ENCODE data around the gene TASP1. TPM values are rescaled to one million over a fixed set of nuclear protein-coding genes. Genes with fewer than 3 reads are reported as not detected.
"Not testable (repeated sequence)": the region's sequence is repeated elsewhere in the genome, so short reads cannot be mapped to it uniquely, and the experiment has no call there.

Gene TASP1
- total RNA-seq, 1 experiment from 2014 or later: 6.3 TPM

DNA sequence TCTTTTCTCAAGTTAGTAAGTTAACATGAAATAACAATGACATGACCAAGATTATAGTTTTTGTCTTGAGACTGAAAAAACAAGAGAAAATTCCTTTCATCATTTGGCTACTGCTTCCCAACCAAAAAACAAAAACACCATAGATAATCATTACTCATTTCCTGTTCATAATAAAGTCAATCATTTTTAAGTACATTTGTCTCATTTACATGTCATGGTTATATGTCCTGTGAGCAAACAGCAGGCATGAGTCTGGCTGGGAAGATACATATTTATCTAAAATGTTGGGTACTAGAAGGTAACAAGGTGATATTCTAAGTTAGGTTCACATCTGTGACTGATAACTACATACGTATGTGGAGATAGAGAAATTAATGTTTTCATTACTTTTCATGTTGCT, 237.1 kb downstream of the TASP1 start:
- no peak for DNase-seq (ENCODE audit: low read depth)

DNA sequence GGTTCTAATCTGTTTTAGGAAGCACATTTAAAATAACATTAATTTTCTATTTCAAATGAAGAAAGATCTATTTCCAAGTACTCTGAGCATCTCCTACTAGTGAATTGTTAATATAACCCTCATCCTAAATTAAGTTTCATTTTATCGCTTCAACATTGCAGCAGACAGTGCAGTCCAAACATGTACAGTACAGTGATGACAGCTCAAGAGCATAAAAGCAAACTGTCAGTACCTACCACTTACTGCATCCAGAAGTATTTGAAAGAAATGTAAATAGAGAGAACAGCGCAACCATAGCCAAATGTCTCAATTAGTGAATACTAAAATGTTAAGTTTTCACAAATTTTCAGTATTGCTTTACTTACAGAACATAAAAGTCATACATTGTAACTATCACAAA, 238.3 kb downstream of the TASP1 start:
- DNase-seq (ENCODE audit: low read depth): no peak

DNA sequence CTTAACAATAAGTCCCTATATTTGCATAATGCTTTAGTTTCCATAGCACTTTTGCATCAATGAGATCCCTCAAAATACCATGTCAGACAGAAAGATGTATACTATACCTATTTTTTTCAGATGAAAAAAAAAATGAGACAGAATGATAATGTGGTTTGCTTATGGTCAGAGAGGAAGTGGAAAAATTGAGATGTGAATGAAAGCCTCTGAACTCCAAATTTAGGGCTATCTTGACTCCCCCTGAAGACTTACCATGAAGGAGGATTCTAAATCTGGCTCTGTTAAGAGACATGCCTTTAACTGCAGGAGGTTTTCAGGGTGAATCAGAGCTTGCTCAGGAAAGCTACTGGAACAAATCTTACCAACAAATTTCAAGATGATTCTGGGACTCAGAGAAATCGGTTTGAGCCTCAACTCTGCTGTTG, 241.4 kb downstream of the TASP1 start:
- DNase-seq (ENCODE audit: low read depth): no peak

DNA sequence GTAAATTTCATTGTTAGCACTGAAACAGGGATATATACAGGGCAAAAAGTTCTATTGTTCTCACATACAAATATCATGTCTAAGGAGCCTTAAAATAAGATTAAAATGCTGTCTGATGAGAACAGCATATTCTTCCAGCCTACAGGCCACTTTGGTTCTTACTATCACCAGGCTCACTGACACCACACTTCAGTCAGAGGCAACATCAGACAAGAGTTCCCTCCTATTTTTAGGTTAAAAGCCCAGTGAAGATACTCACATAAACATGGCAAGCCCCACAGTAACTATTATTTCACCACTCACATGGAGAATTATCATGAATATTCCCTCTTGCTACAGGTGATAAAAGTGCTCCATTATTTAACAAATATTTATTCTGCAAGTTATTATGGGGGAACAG, 241.9 kb downstream of the TASP1 start:
- no peak for DNase-seq (ENCODE audit: low read depth)

DNA sequence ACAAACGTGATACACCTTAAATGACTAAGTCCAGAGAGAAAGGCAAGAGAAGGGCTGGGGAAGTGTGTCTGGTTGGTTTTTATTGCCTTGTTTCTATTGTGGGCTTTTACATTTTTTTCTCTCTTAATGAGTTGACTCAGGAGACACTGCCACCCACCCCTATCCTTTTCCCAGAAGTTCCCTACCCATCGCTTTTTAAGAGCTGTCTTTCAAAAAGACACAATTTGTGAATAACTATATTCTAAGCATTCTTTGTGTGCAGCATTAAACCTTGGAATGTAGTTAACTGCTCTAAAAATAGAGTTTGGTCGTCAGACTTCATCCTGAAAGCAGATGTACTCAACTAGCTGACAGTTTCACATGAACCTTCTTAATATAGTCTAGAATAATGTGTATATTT, 242.7 kb downstream of the TASP1 start:
- DNase-seq (ENCODE audit: low read depth): no peak

DNA sequence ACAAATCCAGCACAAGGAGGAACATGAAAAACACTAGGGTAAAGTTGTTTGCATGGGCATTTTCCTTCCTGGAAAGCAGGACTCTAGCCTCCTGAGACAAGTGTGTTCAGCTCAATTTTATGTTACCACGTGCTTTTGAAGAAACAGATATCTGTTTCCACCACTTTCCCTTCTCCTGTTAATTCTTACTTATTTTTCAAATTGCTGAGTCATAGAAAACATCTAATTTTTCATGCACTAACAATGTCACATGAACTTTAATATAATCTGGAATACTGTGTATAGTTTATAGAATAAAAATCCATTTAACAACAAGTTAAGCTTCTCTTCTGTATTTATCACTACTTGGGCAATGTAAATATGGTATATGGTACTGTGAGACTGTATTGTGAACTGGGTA, 243.5 kb downstream of the TASP1 start:
- DNase-seq (ENCODE audit: low read depth): no peak

DNA sequence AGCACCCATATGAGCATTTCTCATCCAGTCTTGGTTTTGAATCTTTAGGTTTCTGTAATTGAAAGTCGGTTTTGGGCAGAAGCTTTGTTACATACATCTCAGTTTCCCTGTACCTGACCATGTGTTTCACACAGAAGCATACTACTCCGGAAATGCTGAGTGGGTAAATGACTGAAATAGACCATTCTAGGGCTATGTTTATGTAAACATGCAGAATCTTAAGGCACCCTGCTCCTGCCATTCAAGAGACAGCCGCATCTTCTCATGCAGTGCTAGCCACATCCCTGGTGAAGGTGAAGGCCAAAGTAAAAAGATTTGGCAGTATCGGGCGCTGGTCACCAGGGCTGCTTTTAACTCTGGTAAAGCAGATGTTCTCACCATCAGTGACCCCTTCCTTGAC, 246.3 kb downstream of the TASP1 start:
- no peak for DNase-seq (ENCODE audit: low read depth)

DNA sequence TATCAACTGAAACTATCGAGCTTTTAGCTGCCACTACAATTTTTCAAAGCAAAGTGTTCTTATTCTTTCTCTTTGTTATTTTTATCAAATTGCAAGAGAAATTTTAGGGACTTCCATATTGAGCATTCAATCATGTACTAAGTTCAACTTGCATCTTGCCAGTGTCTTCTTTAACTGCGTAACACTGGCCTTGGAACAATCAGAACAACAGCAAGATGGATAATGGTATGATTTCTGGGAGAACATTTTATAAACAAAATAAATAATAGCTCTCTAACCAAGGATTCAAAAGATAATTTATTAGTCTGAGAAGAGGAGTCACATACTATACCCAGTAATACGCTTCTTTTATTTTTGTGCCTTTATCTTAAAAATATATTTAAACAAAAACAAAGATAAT, 249.6 kb downstream of the TASP1 start:
- no peak for DNase-seq (ENCODE audit: low read depth)

DNA sequence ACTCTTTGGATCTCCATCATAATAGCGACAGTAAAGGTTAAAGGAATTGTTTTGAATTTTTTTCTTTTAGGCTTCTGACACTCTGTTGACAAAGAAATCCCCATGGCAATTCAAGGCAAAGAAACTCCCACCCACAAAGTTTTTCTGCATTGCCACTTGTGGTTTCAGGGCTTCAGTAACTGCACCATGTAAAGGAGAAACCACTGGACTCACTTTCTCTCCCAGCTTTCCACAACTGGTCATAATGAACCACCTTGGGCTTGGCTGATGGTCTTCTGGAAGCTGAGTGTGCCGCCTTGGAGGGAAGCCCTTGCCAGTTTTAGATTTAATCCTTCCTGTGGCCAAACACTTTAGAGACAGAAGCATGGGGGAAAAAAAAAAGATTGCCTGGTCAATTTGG, 254.6 kb downstream of the TASP1 start:
- no peak for DNase-seq (ENCODE audit: low read depth)

DNA sequence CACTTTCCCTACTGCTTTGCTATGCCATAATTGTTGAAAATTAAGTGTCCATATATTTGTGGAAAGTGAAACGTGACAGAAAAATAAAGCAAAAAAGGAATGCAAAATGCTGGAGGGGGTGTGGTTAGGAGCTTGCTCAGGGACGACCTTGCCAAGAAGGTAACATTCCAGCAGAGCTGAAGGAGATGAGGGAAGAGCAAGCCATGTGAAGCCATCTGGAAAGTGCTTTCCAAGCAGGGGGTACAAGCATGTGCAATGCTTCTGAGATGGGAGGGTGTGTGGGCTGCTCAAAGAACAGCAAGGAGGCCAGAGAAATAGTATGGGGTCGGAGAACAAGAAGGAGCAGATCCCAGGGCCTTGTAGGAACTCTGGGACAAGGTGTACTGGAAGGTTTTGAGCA, 255.9 kb downstream of the TASP1 start:
- no peak for DNase-seq (ENCODE audit: low read depth)

DNA sequence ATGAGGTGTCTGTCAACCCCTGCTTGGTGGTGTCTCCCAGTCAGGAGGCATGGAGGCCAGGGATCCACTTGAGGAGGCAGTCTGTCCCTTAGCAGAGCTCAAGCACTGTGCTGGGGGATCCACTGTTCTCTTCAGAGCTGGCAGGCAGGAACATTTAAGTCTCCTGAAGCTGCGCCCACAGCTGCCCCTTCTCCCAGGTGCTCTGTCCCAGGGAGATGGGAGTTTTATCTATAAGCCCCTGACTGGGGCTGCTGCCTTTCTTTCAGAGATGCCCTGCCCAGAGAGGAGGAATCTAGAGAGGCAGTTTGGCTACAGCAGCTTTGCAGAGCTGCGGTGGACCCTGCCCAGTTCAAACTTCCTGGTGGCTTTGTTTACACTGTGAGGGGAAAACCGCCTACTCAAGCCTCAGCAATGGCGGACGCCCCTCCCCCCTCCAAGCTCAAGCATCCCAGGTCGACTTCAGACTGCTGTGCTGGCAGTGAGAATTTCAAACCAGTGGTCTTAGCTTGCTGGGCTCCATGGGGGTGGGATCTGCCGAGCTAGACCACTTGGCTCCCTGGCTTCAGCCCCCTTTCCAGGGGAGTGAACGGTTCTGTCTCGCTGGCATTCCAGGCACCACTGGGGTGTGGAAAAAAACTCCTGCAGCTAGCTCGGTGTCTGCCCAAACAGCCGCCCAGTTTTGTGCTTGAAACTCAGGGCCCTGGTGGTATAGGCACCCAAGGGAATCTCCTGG, 258.1 kb downstream of the TASP1 start:
- not testable (repeated sequence) for DNase-seq (ENCODE audit: low read depth)

DNA sequence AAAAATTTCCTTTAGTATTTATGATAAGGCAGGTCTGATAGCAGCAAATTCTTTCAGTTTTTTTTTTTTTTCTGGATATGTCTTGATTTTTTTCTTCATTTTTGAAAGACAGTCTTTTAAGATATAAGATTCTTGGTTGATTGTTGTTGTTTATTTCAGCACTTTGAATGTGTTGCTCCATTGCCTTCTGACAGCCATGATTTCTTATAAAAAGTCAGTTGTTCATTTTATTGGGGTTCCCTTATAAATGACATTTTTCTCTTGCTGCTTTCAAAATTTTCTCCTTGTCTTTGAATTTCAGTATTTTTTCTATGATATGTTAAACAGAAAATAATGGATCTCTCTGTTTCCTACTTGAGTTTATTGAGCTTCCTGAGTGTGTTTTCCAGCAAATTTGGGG, 265.3 kb downstream of the TASP1 start:
- no peak for DNase-seq (ENCODE audit: low read depth)

DNA sequence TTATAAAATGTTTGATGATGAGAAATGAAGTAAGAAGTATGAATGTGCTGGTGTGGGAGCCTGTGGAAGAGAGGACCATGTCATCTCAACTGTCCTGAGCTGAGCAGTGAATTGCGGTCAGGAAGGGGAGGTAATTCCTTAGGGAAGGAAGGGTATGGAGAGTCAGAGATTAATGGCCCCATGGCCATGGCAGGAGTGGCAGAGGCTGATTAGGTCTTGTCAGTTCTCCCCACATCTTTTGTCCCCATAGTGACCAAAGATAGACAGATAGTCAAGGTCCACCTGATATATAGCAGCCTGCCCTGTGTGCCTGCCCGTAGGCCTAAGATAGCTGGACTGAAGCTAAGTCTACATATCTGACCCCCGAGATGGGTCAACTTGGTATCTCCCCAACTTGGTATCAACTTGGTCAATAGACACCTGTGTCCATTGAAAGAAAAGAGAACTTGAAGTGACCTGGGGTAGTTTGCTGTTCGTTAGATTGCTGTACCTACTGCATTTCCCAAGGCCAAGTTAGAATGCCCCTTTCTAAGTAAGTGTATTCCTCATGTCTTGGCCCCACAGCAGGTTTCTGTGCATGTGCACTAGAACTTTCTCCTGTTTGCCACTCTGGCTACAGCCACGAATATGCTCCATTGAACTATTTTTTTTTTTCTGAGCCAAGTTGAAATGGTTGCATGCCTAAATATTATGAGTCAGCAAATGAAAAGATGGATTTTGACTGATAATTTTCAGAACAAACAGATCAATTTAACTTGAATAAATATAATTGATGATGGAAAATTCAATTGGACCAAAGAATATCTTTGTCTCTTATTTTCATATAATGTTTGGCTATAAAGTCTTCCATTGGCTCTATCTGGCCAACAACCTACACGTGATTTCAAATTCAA, 274.2 kb downstream of the TASP1 start:
- no peak for DNase-seq (ENCODE audit: low read depth)

DNA sequence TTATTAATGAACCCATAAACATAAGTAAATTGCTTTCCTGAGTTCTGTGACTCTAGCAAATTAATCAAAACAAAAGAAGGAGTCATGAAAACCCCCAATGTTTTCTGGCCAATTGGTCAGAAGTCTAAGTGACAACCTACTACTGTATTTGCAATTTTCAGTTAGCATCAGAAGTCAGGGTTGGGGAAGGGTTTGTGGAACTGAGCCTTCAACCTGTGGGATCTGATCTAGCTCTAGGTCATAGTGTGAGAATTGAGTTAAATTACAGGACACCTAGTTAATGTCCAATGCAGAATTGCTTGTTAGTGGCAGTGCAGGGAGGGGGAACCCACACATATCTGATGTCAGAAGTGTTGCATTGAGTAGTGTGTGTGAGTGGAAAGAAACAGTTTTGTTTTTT, 275.3 kb downstream of the TASP1 start:
- no peak for DNase-seq (ENCODE audit: low read depth)

DNA sequence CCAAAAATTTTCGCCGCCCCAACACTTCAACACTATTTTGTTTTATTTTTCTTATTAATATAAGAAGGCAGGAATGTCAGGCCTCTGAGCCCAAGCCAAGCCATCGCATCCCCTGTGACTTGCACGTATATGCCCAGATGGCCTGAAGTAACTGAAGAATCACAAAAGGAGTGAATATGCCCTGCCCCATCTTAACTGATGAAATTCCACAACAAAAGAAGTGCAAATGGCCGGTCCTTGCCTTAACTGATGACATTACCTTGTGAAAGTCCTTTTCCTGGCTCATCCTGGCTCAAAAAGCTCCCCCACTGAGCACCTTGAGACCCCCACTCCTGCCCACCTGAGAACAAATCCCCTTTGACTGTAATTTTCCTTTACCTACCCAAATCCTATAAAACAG, 276.6 kb downstream of the TASP1 start:
- not testable (repeated sequence) for DNase-seq (ENCODE audit: low read depth)

DNA sequence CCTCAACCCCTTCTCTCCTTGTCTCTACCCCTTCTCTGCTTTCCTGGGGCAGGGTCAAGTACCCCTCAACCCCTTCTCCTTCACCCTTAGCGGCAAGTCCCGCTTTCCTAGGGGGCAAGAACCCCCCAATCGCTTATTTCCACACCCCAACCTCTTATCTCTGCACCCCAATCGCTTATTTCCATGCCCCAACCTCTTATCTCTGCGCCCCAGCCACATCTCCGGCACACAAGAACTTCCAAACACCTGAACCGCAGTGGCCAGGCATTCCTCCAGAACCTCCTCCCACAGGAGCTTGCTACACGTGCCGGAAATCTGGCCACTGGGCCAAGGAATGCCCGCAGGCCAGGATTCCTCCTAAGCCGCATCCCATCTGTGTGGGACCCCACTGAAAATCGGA, 279.8 kb downstream of the TASP1 start:
- not testable (repeated sequence) for DNase-seq (ENCODE audit: low read depth)

DNA sequence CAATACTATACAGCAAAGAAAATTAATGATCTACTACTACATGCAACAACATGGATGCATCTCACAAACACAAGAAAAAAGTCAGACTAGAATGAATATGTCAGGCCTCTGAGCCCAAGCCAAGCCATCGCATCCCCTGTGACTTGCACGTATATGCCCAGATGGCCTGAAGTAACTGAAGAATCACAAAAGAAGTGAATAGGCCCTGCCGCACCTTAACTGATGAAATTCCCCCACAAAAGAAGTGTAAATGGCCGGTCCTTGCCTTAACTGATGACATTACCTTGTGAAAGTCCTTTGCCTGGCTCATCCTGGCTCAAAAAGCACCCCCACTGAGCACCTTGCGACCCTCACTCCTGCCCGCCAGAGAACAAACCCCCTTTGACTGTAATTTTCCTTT, 280.9 kb downstream of the TASP1 start:
- DNase-seq (ENCODE audit: low read depth): not testable (repeated sequence)

DNA sequence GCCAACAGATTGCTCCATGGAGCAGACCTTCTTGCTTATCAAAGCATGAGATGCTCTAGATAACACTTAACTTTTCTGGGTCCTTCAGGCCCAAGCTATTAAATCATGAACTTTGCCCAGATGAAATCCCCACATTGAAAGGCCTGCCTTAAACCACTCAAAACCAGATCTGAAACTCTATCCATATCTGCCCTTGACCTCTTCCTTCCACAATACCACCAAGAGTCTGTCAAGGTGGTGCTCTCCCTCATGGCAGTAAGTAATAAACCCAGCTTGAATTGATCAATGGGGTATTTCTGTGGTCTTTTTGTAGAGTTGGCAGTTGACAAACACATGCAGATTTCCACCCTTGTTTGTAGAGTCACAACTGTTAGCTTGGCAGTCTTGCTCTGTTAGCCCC, 282.1 kb downstream of the TASP1 start:
- DNase-seq (ENCODE audit: low read depth): no peak

DNA sequence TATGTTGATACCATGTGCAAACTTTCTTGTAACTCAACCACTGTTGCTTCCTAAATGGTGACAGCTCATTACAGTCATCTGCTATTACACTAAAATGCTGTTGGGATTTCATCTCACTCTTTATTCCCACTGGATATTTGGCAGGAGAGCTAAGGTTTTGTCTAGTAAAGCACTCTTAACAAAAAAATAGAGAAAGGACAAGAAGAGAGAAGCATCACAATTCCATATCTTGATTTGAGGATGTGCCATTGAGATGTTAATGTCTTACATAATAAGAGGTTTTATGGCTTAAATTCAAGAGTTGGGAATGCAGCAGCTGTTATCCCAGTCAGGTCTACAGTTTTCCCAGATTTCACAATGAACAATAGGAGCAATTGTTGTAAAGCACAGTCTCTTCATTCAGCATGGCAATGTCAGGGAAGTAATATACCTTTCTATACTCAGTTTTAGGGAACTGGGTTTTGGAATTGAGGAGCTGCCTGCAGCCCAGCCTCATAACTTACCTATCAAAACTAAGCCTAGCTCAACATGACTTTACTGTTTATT, 282.7 kb downstream of the TASP1 start:
- DNase-seq (ENCODE audit: low read depth): no peak

DNA sequence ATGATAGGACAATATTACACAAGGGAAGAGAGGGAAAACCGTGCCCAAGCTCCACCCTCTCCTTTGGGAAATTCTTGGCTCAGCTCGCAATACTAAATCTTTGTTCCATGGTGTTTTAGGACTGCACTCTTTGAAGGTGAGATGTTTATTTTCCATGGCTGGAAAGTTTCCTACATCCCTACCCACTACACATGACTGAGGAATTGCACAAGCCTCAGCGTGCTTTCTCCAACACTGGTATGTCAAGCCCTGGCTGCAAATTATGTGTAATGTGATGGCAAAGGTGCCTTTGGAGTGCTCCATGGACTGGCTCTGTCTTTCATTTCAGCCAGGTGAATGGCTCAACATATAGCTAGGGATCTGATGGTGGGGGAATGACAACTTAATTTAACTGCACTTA, 283.3 kb downstream of the TASP1 start:
- DNase-seq (ENCODE audit: low read depth): no peak

DNA sequence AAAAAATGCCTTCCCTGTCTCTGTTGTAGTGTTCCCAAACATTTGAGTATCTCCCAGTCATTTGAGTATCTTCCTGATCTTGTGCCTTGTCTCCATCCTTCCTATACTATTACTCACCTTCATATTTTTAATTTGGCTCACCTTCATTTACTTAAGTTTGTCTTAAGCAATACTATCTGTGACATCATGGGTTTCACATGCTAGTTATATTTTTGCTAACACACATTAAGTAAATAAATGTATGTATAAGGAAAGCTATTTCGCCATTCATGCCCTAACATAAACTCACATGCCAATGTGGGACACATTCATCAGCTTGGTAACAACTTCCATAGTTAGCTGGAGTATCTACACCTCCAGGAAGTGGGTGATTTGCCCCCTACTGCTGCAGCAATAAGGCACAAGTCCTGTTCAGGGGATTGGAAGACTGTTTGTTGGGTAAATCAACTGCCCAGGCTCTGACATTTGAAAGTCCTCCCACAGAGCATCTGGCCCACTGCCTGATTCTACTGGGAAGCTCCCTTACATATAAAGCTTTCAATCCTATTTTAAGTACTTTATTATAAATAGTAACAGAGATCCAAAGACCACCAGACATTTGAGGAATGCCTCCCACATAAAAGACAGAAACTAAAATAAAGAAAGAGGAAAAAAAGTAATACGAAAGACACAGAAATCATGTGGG, 285.3 kb downstream of the TASP1 start:
- no peak for DNase-seq (ENCODE audit: low read depth)

DNA sequence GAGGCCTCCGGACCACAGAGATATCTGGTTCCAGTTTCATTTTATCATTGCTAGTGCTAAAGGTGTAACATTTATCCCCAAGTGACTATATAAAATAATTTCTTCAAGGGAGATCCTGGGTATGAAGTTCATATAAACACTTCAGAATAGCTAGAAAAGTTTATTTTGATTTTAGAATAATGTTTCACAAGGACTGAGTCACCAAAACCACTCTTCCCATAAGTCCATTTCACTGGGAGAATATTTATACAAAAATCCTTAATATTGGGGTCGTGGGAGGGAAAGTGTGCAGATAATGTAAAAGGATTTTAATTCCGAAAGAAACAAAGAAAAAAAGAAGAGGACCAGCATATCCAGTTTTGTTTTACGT, 289.5 kb downstream of the TASP1 start:
- DNase-seq (ENCODE audit: low read depth): no peak
